Peyer's patch (tissue), 4 donors: ENCODE results near the gene SLC15A1. TPM values are rescaled to one million over a fixed set of nuclear protein-coding genes. Genes with fewer than 3 reads are reported as not detected.

Experiments
- DNase-seq, 3 donors: peaks; one replicate each; pipeline ENCODE4 v3.0.0-alpha.2; 2017 to 2019
- H3K27ac ChIP-seq, 4 donors: fragments of 200-600 bp; sonication (generic); one replicate each; pipeline ENCODE4 v1.5.1; 2016 to 2019
- H3K27me3 ChIP-seq, 2 donors: fragments of 200-600 bp; sonication (generic); one replicate each; pipeline ENCODE4 v1.5.1; 2019
- H3K36me3 ChIP-seq, 3 donors: fragments of 200-600 bp; sonication (generic); one replicate each; pipeline ENCODE4 v1.5.1; 2016 to 2019
- H3K4me1 ChIP-seq, 4 donors: fragments of 200-600 bp; sonication (generic); one replicate each; pipeline ENCODE4 v1.5.1; 2016 to 2019
- H3K4me3 ChIP-seq, 4 donors: fragments of 200-600 bp; sonication (generic); 1 replicate in 3 of 4; 2 replicates in 1 of 4; pipeline ENCODE4 v1.5.1; 2016 to 2019; ENCODE audit warnings: mild to moderate bottlenecking in 1 of 4
- H3K9me3 ChIP-seq, 4 donors: fragments of 200-600 bp; sonication (generic); one replicate each; pipeline ENCODE4 v1.5.1; 2016 to 2019; ENCODE audit warnings: mild to moderate bottlenecking in 1 of 4
- POLR2A ChIP-seq, 2 donors: fragments of 450-650 bp; IDR thresholded peaks; one replicate each; pipeline ENCODE4 v1.5.1; 2017; ENCODE audit warnings: antibody characterized with exemption in 2 of 2, mild to moderate bottlenecking in 2 of 2, moderate library complexity in 2 of 2
- total RNA-seq, 4 donors: library from RNA; depleted of rRNA; stranded (reverse); fragments of >200 nt; gene quantifications; one replicate each; pipeline ENCODE4 v1.1.0, GENCODE V29; 2016
- TF ChIP-seq, protein P1 (sequence below), 6 experiments: fragments of 450-650 bp in 4 of 6; fragments of 200-600 bp in 2 of 6; sonication (generic) in 1 of 6; IDR thresholded peaks; one replicate each; pipeline ENCODE4 v1.5.1; 2017 to 2019; ENCODE audit warnings: antibody characterized with exemption in 6 of 6, mild to moderate bottlenecking in 3 of 6, moderate library complexity in 1 of 6

SLC15A1 gene
- total RNA-seq, 4 donors from 2014 or later = 4.1 to 732 (median 555) TPM

DNA sequence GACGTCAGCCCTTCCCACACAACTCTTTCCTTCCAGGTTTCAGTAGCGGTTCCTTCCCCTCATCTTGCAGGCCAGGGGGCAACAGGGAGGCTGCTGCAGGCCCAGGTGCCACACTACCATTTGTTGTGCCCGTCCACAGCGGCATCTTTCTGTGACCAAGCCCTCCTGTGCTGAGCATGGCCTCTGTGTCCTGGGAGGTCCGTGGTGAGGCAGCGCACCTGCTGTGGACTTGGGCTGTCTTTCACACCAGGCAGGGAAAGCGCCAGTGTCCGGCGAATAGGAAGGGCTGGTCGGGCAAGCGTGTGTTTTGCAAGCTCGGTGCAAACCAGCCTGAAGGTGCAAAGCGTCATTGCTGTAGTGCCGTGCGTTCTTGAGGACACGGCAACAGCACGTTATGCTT, 21.4 kb downstream of the SLC15A1 start:
- TF ChIP-seq, protein P1, sequence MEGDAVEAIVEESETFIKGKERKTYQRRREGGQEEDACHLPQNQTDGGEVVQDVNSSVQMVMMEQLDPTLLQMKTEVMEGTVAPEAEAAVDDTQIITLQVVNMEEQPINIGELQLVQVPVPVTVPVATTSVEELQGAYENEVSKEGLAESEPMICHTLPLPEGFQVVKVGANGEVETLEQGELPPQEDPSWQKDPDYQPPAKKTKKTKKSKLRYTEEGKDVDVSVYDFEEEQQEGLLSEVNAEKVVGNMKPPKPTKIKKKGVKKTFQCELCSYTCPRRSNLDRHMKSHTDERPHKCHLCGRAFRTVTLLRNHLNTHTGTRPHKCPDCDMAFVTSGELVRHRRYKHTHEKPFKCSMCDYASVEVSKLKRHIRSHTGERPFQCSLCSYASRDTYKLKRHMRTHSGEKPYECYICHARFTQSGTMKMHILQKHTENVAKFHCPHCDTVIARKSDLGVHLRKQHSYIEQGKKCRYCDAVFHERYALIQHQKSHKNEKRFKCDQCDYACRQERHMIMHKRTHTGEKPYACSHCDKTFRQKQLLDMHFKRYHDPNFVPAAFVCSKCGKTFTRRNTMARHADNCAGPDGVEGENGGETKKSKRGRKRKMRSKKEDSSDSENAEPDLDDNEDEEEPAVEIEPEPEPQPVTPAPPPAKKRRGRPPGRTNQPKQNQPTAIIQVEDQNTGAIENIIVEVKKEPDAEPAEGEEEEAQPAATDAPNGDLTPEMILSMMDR (IDR thresholded peaks at IDR 0.05) = no peak
- TF ChIP-seq POLR2A (IDR thresholded peaks at IDR 0.05) = no peak
- Histone ChIP-seq H3K27ac (peak overlapping the region in 1 of 4 donors; percentile 20), H3K27me3 (no peaks in the 10 kb centered on the region), H3K4me3 (no peak overlapping the region), H3K36me3 (peaks cover 0 to 5% (median 0%) of the 10 kb centered on the region in 3 donors), H3K4me1 (peaks cover 0 to 22% (median 0%) of the 10 kb centered on the region in 4 donors), H3K9me3 (no peaks in the 10 kb centered on the region)
- DNase-seq = no peak

DNA sequence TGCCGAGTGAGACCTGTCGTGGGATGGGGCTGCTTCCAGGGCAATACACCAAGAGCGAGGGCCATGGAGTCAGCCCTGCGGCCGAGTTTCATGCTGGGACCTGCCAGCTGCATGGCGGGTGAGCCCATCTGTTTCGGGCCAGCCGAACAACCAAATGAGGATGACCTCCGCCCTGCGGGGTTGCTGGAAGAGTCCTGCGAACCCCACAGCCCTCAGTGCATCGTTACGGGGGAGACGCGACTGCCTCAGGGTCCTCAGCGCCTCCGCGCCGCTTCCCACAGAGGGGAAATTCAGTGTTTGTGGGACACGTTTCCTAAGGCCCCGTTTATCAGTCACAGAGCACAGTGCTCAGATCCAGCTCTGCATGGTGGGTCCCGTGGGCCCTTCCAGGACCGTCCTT, 22.0 kb downstream of the SLC15A1 start:
- TF ChIP-seq, protein P1 (IDR thresholded peaks at IDR 0.05) = no peak
- TF ChIP-seq POLR2A (IDR thresholded peaks at IDR 0.05) = no peak
- H3K4me3 ChIP-seq = no peak overlapping the region
- H3K27ac ChIP-seq = no peak overlapping the region
- no peaks in the 10 kb centered on the region for H3K27me3 ChIP-seq
- H3K9me3 ChIP-seq = no peaks in the 10 kb centered on the region
- H3K36me3 ChIP-seq = peaks cover 0 to 5% (median 0%) of the 10 kb centered on the region in 3 donors
- peaks cover 0 to 22% (median 0%) of the 10 kb centered on the region in 4 donors for H3K4me1 ChIP-seq
- DNase-seq = no peak

DNA sequence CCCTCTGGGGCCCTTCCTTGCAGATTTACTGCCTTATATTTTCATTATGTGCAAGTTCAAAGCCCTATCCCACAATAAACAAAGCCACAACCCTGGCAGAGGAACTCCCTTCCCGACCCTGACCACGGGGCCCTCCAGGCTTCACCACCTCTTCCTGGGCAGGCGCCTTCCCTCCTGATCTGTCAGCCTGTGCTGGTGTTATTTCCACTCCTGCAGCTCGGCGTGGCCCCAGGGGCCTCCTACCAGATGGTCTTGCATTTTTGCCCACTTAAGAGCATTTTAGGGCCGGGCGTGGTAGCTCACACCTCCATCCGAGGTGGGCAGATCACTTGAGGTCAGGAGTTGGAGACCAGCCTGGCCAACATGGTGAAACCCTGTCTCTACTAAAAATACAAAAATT, 22.8 kb downstream of the SLC15A1 start:
- Histone ChIP-seq H3K9me3 (no peaks in the 10 kb centered on the region), H3K27ac (no peak overlapping the region), H3K4me3 (no peak overlapping the region), H3K27me3 (no peaks in the 10 kb centered on the region), H3K4me1 (peaks cover 0 to 22% (median 0%) of the 10 kb centered on the region in 4 donors), H3K36me3 (peaks cover 0 to 5% (median 0%) of the 10 kb centered on the region in 3 donors)
- TF ChIP-seq, protein P1 (IDR thresholded peaks at IDR 0.05) = no peak
- TF ChIP-seq POLR2A (IDR thresholded peaks at IDR 0.05) = no peak
- DNase-seq = no peak

DNA sequence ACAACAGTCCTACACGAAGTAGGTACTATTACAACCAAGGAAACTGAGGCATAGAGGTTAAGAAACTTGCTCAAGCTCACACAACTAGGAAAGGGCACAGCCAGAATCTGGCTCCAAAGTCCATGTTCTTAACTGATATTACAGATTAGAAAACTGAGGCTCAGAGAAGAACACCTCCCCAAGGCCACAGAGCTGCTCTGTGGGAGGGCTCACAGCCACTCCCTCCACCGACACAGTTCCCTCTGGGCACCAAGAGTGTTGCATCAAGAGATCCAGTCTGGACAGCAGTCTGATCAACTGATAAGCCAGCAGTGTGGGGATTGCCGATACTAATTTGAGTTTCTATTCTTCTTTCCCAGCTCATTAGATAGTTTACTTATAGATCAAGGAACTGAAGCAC, 29.5 kb downstream of the SLC15A1 start:
- no peaks in the 10 kb centered on the region for H3K27me3 ChIP-seq
- no peak for DNase-seq

DNA sequence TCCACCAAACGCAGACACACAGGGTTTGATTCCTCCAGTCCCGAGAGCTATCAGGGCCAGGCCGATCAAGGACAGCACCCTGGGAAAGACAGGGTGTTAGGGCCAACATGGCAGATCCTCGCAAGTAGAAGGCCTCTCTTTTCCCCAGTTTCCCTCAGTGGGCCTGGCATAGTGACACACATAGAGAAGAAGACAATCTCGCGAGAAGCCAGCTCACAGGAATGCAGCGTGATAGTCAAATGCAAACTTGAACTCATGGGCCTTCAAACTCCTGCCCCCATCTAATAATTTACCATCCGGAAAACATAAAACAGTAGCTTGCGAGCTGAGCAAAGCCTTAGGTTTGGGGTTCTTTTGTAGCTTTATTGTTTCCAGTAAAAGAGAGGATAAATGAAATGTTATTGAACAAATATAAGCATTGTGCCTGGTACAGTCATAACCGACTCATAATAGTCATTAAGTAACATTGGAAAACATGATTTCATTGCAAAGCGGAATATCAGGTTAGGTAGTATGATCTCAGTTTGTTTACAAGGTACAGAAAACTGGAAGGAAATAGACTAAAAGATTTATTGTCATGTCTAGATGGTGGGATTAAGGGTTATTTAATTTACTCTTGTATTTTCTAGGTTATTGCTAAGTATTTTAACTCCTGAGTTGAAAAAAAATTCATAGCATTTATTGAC, 30.5 kb downstream of the SLC15A1 start:
- no peaks in the 10 kb centered on the region for H3K27me3 ChIP-seq
- no peaks in the 10 kb centered on the region for H3K36me3 ChIP-seq
- H3K27ac ChIP-seq = no peak overlapping the region
- no peaks in the 10 kb centered on the region for H3K4me1 ChIP-seq
- H3K9me3 ChIP-seq = no peaks in the 10 kb centered on the region
- TF ChIP-seq, protein P1 (IDR thresholded peaks at IDR 0.05) = no peak
- TF ChIP-seq POLR2A (IDR thresholded peaks at IDR 0.05) = no peak
- H3K4me3 ChIP-seq = no peak overlapping the region
- no peak for DNase-seq

More for the DNA sequence above, 29.5 kb downstream of the SLC15A1 start:
- H3K4me3 ChIP-seq = no peak overlapping the region
- H3K27ac ChIP-seq = no peak overlapping the region
- no peaks in the 10 kb centered on the region for H3K9me3 ChIP-seq
- no peak for TF ChIP-seq POLR2A (IDR thresholded peaks at IDR 0.05)
- TF ChIP-seq, protein P1 (IDR thresholded peaks at IDR 0.05) = no peak
- H3K36me3 ChIP-seq = no peaks in the 10 kb centered on the region
- H3K4me1 ChIP-seq = no peaks in the 10 kb centered on the region
